GM18951 (cell line): ENCODE results near the gene GATA6.

Experiments
- POLR2A ChIP-seq: IDR thresholded peaks from 4 replicates; pipeline ENCODE4 v1.6.1; 2011; ENCODE audit warnings: mild to moderate bottlenecking; ENCODE audit not compliant: insufficient read length, insufficient read depth; ENCODE audit errors: extremely low read depth
- in situ Hi-C: fragments of 300-500 bp; cut with MboI; formaldehyde crosslinking; loops from one replicate; pipeline ENCODE4 v1.12.0; 2022; ENCODE audit warnings: low sequenced_read_pairs, mixed read lengths, inconsistent platforms; ENCODE audit not compliant: unreplicated experiment

Gene GATA6

DNA sequence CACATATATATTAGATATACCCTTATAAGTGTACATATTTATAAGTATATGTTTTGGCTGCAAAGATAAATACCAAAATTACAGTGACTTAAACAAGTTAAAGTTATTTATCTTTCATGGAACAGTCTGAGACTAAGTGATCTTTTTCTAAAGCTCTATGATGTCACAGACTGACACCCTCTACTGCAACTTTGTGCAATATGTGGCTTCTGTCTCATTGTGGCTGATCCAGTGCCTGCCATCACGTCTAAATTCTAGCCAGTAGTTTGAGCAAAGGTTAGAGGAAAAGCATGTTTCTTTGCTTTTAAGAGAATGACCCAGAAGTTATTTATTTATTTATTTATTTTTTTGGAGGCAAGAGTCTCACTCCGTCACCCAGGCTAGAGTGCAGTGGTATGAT, 13.8 kb upstream of the GATA6 start:
- in situ Hi-C loops: no loop called here
- no peak for TF ChIP-seq POLR2A

DNA sequence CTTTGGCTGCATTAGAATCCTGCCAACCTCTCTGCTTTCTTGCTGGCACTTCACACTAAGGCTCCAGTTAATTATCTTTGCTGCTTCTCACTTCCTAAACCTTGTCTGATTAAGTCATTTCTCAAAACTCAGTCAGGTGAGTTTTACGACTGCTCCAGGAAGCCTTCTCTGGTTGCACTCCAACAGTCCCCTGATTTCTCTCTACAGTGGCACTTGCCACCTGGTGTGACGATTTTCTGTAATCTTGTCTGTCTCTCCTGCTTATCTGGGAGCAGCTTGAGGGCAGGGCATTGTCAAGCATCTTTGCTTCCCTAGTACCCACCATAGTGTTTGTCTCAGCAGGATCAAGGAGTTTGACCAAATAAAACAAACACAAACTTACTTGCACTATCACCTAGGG, 10.4 kb upstream of the GATA6 start:
- in situ Hi-C loops: no loop called here

DNA sequence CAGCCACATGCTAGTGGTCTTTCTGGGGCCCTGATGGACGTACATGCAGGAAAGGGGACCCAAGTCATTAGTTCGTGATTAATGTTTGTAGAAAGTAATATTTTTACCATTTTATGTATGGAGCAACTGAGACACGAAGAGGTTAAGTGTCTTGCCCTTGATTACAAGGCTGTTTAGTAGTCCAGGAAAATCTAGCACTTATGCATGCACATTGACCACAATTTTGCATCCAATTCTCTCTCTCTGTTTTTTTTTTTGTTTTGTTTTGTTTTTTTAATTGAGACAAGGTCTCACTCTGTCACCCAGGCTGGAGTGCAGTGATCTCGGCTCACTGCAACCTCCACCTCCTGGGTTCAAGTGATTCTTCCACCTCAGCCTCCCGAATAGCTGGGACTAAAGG, 8.3 kb upstream of the GATA6 start:
- in situ Hi-C loops: no loop called here

More for the DNA sequence above, 10.4 kb upstream of the GATA6 start:
- TF ChIP-seq POLR2A: no peak

DNA sequence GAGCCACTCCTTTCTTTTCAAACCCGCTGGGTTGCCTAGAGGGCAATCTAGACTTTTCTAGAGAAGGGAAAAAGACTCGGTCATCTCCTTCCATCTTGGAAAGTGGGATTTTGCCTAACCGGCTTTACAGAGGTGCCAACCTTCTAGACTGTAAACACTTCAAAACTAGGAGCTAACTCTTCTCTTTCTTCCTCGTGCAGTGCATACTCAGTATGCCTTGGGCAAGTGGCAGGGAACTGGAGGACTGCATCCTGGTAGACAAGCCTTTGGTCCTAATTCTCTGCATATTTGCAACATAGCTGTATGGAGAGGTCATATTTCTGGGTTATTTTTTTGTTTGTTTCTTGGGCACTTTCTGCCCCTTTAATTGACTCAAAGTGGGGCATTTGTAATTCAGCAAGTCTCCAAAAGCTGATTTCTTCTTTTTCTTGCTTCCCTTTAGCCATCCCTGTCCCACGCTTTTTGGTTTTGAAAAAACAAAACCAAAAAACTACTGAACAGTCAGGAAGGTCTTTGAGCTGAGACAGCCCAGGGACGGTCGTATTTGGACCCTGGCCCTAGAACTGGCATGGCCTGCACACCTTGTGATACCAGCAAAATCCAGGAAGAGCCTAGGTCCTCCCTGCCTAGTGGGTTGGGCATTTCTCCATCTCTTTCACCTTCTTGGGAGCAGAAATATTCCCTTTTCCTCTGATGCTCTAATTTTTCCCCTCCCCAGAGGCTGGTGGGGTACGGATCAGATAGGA, 5.8 kb upstream of the GATA6 start:
- TF ChIP-seq POLR2A: no peak
- in situ Hi-C loops: no loop called here

More for the DNA sequence above, 8.3 kb upstream of the GATA6 start:
- TF ChIP-seq POLR2A: no peak

DNA sequence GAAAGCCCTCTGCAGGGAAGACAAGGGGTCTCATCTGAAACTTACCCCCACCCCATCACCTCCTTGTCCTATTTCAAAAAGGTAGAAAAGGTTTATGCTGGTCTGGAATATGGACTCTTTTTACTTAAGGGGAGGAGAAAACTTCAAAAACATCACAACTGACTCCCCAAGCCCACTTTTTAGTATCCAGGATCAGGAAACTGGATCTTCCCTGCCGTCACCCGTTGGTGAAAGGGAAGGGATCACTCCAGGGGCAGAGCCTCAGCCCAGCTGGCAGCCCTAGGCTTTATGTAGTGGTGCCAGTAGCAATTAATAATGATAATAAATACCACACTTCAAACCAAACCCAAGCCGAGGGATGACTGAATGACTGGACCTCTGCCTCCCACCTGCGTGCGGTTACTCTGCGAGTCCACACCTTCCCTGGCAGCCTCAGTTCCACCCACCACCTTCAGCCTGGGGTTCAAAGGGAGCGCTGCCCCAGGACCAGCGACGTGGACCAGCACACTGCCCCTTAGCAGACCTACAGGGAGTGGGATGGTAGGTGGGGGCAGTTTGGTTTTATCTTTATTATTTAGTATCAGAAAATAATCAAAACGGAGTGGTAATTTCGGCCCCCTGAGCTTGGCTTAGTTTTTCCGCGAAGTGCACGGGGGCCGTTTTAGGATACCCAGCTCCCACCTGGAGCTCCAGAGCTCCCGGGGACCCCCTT, 4.9 kb upstream of the GATA6 start:
- in situ Hi-C loops: no loop called here
- TF ChIP-seq POLR2A: no peak

DNA sequence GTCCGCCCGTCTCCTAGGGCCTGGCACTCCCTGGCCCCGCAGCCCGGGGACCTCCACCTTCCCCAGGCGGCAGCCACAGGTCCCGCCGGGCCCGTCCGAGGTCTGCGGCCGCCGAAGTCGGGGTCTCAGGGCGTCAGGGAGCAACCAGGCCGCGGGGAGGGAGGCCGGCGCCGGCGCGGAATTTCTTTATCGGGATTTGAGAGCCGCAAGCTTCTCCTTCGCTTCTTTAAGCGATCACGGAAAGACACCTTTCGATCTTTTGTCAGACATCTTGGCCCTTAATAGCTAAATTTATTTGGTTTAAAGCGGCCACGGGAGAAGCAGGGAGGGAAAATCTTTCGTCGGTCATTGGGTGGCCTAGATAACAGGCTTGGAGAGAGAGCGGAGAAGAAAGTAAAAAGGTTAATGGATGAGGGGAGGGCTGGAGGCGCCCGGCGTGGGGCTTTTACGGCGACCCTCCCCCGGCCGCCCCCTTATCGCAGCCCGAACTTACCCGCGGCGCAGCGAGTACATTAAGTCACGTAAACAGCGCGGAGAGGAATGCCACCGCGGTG, 4.3 kb upstream of the GATA6 start:
- in situ Hi-C loops: no loop called here
- TF ChIP-seq POLR2A: no peak

DNA sequence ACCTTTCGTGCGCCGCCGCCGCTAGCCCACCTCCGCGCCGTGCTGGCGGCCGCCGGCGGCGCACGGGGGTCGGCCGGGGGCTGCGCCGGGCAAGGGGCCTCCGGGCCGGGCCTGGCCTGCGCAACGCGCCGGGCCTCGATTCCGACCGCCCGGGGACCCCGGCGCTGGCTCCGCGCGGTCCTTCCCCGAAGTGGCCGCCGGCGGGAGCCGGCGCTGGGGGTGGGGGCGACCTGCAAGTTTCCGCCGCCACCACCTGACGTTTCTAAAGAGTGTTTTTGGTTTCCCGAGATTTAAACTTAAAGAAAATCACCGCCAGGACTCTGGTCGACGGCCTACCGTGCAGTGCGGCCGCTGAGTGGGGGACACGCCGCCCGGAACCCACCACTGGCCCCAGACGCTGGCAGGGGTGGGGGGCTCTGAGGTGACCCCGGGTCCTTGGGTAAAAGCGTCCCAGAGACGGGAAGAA, 3.8 kb upstream of the GATA6 start:
- no peak for TF ChIP-seq POLR2A
- in situ Hi-C loops: no loop called here

DNA sequence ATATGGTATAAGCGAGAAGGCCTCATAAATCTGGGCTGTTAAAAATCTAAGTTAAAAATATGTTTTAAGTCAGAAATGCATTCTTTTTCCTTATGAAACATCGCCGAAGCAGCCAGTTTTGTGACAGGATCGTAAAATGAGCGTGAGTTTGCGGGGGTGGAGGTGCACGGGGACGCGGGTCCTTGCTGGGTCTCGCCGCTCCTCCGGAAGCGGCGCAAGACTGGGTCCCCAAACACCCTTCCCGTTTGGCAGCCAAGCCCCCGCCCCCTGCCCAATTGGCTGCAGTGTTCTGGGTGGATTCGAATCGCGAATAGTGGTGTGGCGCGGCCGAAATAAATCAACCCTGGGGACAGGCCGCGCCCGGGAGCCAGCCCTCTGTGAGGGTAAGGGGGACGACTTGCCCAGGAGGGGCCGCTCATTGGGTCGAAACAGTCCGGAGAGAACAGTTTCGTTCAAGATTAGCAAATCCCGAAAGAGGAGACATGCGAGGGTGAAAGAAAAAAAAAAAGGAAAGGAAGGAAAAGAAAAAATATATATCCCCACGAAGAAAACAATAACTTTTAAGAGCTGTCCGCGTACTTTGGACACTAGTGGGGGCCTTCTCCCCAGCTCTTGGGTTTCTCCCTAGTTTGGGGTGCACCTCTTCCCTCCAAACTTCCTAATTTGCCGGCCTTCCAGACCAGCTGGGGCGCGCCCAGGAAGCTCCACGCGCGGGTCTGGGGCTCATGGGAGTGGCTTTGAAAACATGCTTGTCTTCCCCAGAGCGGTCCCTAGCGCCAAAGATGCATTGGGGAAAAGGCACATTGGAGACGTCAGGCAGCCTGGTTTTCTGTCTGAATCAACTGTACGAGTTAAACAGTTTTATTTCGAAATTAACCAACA, 3.1 kb upstream of the GATA6 start:
- no peak for TF ChIP-seq POLR2A
- in situ Hi-C loops: no loop called here

DNA sequence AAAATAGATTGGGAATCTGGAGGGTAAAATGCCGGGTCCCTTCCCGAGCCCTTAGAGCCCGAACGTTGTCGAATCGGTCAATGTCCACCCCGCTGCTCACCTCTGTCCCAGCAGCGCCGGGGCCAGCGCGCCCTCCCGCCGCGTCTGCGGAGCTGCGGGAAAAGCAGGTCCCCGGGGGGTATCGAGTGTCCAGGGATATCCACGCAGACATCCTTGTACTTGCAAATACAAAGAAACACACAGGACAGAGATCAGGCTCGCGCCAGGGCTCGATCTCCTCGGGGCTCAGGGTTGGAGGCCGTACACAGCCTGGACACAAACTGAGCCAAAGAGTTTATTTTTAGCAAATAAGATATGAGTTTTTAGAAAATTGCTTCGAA, 2.3 kb upstream of the GATA6 start:
- no peak for TF ChIP-seq POLR2A
- in situ Hi-C loops: no loop called here

DNA sequence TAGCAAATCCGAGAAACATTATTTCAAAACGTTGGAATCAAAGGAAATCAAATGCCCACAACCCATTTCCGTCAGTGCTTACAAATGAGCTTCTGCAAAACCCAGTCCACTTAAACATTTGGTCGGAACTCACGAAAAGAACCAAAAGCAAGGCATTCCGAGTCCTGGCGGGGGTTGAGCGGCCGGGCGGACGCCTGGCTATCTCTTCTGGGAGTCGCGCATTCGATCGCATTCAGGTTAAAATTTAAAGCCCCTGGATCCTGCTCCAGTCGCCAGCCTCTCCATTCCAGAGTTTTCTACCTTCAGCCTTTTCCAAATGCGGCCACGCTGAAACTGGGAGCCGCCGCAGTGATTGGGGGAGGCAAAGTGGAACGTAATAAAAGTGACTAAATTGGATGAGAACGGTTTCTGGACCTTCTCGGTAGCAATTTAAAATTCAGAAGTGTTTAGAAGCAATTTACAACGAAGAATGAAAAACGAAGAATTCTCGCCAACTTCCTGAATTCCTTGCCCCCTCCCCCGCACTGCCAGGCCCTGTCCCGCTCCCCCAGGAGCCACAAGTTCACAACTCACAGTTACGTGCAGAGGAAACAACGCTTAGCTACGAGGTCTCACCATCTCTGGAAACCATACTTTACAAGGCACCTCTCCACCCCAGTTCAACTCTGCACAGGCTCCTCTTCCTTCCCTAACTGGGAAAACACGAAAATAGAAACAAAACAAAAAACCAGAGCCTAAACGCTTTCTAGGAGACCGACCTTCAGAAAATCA, 1.7 kb upstream of the GATA6 start:
- no peak for TF ChIP-seq POLR2A
- in situ Hi-C loops: no loop called here

DNA sequence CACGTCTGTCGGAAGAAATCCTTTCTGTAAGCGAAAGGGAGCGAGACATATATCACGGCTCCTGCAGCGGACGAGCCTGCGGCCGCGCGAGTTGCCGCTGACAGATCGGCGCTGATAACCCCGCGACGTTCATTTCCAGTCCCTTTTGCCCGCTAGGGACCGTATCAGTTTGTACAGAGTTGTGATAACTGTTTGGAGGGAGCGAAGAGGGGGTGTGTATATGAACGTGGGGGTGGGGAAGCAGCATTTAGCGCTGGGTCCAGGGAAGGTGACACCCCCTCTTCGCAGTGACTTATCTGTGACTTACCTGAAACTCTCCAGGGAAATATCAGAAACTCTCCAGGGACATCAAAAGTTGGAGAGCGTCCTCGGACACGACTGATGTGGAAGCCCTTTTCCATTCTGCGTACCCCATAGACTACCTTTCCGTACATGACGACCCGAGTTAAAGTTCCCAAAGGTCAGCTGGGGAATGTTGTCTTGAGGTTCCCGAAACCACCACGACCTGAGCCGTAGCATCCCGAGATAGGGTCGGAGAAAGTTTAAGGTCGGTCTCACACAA, 948 bp upstream of the GATA6 start:
- TF ChIP-seq POLR2A: no peak
- in situ Hi-C loops: no loop called here

DNA sequence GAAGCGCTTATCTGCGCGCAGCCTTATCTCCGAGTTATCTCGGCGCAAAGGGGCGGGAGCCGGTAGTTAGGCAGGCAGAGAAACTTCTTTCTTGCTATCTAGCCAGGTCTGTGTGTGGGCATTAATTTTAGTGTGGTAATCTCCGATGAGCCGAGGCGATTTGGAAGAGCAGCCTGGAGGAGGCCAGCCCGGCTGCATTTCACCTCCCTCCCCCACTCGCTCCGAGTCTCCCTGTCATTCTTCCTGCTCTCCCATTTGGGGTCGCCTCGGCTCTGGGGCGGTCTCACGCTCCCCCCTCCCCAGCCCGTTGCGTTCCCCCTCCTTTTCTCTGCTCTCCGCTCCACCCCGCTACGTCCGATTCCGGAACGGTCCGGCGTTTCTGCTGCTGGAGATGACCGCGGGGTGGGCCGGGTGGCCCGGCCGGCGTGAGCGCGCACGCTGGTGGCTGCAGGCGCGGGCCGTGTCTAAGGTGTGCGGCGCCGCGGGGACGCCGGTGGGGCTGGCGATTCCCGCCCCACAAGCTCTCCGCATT, 566 bp downstream of the GATA6 start:
- TF ChIP-seq POLR2A: no peak
- in situ Hi-C loops: no loop called here
